HS-5 (cell line): ENCODE data around the gene S1PR1.
"Not testable (repeated sequence)": the region's sequence is repeated elsewhere in the genome, so short reads cannot be mapped to it uniquely, and the experiment has no call there.

Source experiments
- DNase-seq: peaks from one replicate; pipeline ENCODE4 v3.0.0-alpha.2; 2012; ENCODE audit warnings: low read depth

Gene S1PR1

DNA sequence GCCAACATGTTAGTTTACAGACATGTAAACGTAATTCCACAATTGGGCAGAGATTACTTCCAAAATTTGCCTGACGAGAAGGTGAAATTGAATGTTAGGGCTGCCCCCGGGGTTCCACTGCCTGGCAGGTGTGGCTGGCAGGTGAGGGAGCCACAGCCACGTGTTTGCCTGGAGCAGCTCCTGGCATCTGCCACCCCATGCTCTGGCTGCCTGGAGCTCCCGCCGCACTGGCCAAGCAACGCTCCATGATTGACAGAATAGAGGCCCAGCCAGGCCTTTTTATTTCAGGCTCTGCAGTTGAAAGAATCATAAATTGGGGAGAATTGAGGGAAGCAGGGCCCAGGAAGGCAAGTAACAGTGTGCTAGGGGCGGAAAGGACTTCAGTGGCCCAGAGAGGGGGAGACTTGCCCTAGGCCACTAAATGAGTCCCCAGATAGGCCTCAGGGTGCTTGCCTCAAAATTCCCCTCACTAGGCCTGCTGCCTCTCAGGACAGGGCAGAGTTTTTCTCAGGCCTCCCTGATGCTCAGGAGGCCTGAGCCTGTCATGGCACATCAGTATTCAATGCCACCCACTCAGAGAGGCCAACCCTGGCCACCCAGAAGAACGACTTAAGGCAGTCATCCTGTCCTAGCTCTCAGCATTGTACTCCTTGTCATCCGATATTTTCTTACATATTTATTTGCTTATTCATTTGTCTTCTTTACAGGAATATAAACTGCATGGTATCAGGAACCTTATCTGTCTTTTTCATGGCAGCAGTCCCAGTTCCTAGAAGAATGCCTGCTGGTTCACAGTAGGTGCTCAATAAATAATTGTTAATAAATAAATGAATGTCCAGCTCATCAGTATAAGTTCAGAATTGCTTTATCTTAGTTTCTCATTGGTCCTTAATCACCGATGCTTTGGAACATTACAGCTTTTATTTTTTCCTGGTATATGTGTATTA, 16.6 kb upstream of the S1PR1 start:
- no peak for DNase-seq

- DNase-seq, result no peak
Observed at GRCh38 chr1:101220906-101221305, 15.9 kb upstream of the S1PR1 start.

- DNase-seq, result no peak
Observed at GRCh38 chr1:101221945-101222429, 14.8 kb upstream of the S1PR1 start.

DNA sequence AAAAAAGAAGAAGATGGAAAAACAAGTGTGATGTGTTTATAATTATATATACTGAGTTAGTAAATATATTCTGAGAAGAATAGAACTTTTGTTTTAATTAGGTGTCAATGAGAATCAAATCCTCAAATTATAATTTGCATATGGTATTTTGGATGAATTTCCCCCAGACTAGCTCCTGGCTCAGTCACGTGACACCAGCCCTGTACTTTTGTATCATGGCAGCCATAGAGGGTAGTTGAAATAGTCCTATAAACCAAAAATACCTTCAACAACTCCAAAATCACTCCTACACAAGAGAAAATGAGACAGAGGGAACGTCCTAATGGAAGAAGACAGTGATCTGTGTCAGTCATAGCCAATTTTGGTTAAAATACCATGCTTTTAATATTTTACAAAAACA, 9.0 kb upstream of the S1PR1 start:
- no peak for DNase-seq

DNA sequence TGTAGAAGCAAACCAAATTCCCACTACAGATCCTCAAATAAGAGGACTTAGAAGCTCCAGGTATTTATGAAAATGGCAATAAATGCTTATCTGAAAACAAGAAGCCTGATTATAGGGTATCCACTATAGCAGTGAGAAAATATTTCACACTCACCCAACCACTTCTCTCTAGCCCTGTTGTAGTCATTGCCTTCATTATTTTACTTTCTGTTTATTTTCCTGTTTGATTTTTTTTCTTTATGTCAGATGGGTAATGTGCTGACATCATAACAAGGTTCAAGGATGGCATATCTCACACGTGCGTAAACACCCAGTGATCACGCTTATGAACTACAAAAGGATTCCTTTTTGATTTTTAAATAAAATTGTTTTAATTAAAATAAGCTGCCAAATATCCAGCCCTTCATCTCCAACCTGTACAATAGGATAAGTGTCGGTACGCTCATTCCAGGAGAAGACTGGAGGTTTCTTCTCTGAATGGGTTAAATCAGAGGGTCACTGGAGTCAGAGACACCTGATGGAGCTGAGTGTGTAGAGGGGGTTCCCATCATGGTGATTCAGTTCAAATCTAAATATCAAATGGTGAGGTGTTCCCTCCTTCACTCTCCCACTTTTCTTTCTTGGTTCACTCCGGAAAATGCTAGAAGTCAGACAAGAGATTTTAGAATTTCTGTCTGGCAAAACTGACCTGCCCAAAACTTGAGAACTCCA, 8.2 kb upstream of the S1PR1 start:
- no peak for DNase-seq

- not testable (repeated sequence) for DNase-seq
Observed at GRCh38 chr1:101232182-101232581, 4.6 kb upstream of the S1PR1 start.

DNA sequence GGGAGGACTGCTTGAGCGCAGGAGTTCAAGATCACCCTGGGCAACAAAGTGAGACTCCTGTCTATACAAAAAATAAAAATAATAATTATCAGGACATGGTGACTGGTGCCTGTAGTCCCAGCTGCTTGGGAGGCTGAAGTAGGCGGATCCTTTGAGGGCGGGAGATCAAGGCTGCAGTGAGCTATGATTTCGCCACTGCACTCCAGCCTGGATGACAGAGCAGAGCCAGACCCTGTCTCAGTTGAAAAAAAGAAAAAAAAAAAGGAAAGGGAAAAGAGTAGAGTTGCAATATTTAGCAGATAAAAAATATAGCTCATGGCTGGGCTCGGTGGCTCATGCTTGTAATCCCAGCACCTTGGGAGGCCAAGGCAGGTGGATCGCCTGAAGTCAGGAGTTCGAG, 3.3 kb upstream of the S1PR1 start:
- DNase-seq, result no peak

DNA sequence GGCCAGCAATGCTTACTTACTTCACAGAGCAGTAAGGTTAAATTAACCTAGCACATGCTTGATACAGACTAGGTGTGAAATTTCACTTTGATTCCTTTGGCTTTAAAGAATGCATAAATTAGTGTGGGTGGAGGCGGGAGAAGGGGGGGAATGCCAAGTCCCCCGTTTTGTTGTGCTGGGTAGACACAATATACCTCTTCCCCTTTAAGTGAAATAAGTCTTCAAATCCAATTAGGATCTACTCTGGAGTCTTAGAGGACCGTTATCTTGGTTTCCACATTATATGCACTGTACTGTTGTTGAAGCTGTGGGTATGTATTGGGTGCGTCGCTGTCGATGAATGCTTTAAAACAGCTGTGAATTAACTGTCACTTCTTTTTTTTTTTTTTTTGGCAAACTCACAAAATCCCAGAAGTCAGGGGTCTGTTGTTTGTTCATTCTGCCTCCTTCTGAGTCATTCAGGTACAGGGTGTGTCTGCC, 1.6 kb upstream of the S1PR1 start:
- no peak for DNase-seq

DNA sequence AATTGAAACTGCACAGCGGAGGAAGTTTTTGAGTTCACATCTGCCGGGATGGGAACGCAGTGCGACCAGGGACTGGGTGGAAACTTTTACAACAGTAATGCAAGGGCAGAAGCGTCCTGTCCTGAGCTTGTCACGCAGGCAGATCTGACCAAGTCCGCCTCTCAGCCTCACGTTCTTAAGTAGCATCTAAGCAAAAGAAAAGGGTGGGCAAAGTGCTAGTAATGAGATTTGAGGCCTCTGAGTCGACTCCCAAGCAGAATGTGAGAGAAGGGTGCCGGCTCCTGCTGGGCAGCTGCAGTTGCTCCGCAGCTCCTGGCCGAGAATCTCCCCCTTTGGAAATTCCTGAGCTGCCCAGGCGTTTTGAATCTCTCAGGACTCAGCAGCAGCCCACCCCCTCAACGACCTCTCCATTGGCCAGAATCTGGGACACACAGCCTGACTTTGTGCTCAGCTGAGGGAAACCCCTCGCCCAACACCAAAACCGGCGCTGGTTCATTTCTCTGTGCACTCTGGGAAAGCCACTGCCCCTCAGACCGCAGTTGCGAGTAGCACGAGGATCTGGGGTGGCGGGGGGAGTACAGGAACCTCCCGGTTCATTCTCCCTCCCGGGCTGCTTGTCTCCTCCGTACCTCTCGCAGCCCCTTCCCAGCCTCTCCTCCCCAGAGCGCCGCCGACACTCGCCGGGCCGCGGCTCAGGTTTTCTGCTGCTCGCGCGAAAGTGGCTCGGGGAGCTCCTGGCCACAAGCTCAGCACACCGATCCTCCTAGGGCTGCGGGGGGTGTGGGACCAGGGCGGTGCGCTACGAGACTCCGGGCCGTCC, 913 bp upstream of the S1PR1 start:
- no peak for DNase-seq

GRCh38 chr1:101237229-101237837, 514 bp downstream of the S1PR1 start:
- DNase-seq, result no peak

- DNase-seq, result no peak
Observed at GRCh38 chr1:101238031-101238628, 1.3 kb downstream of the S1PR1 start.

DNA sequence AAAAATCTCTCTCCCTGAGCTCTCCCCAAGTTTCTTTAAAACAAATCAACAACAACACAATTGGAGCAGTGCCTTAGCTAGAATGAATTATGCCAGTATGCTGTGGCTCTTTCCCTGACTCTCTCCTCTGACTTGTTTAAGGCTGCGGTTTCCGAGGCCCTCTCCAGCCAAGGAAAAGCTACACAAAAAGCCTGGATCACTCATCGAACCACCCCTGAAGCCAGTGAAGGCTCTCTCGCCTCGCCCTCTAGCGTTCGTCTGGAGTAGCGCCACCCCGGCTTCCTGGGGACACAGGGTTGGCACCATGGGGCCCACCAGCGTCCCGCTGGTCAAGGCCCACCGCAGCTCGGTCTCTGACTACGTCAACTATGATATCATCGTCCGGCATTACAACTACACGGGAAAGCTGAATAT, 1.9 kb downstream of the S1PR1 start:
- DNase-seq, result peak; percentile 76

GRCh38 chr1:101239095-101240040, 2.5 kb downstream of the S1PR1 start:
- no peak for DNase-seq

- no peak for DNase-seq
Observed at GRCh38 chr1:101240041-101240430, 3.2 kb downstream of the S1PR1 start.

GRCh38 chr1:101241485-101242225, 4.8 kb downstream of the S1PR1 start:
- no peak for DNase-seq

GRCh38 chr1:101242324-101243050, 5.7 kb downstream of the S1PR1 start:
- no peak for DNase-seq

GRCh38 chr1:101243751-101244150, 6.9 kb downstream of the S1PR1 start:
- DNase-seq, result no peak

GRCh38 chr1:101244842-101245241, 8.0 kb downstream of the S1PR1 start:
- no peak for DNase-seq
